B cell (primary cell): Measurements from ENCODE around the gene SRRM2. TPM values are rescaled to one million over a fixed set of nuclear protein-coding genes. Genes with fewer than 3 reads are reported as not detected.

ENCODE experiments used
- ATAC-seq: fragments of 200-7000 bp; cut with Tn5 transposase; one replicate; pipeline ENCODE4 v1.10.0; 2021; ENCODE audit warnings: low read depth, mild to moderate bottlenecking, moderate number of reproducible peaks, moderate library complexity
- CTCF ChIA-PET: fragments of 350-600 bp; sonication (Branson Sonifier 250); formaldehyde crosslinking; loops from one replicate; lab custom pipeline; 2021; ENCODE audit warnings: antibody characterized with exemption, inconsistent platforms; lab: Charles Lee
- POLR2A ChIA-PET: fragments of 350-600 bp; sonication (Branson Sonifier 250); formaldehyde crosslinking; loops from one replicate; lab custom pipeline; 2021; ENCODE audit warnings: antibody characterized with exemption; lab: Charles Lee
- DNase-seq: peaks from one replicate; pipeline ENCODE4 v3.0.0; 2013
- H2AFZ ChIP-seq: 2 replicates; pipeline ENCODE4 v1.6.1; 2012; ENCODE audit warnings: mild to moderate bottlenecking, low read depth, low read length; ENCODE audit not compliant: insufficient read depth, poor library complexity, severe bottlenecking
- H3K27ac ChIP-seq, 2 donors: 1 replicate in 1 of 2; 2 replicates in 1 of 2; pipeline ENCODE4 v1.5.1; 2012 to 2013; ENCODE audit warnings: low read length in 2 of 2, mild to moderate bottlenecking in 2 of 2, moderate library complexity in 1 of 2
- H3K27me3 ChIP-seq, 4 experiments: fragments of 200-600 bp in 1 of 4; sonication (generic) in 1 of 4; replicated peaks in 1 of 4; 1 replicate in 2 of 4; 2 replicates in 2 of 4; pipeline versions ENCODE4 v1.6.1 to v1.7.0; 2013 to 2016; ENCODE audit warnings: low read length in 3 of 4, mild to moderate bottlenecking in 2 of 4, mixed read lengths in 1 of 4, moderate library complexity in 1 of 4; ENCODE audit not compliant: insufficient read depth in 4 of 4, control insufficient read depth in 3 of 4; ENCODE audit errors: control extremely low read depth in 1 of 4
- H3K36me3 ChIP-seq, 2 experiments: replicated peaks in 1 of 2; 1 replicate in 1 of 2; 2 replicates in 1 of 2; pipeline versions ENCODE4 v1.6.1 to v1.7.1; 2013; ENCODE audit warnings: low read length in 1 of 2; ENCODE audit not compliant: insufficient read depth in 2 of 2, control insufficient read depth in 1 of 2; ENCODE audit errors: control extremely low read depth in 1 of 2, extremely low read depth in 1 of 2
- H3K4me1 ChIP-seq, 2 donors: fragments of 200-600 bp in 1 of 2; sonication (generic) in 1 of 2; 1 replicate in 1 of 2; 2 replicates in 1 of 2; pipeline versions ENCODE4 v1.5.1 to v1.6.1; 2013 to 2017; ENCODE audit warnings: low read length in 2 of 2; ENCODE audit not compliant: control insufficient read depth in 2 of 2, insufficient read depth in 2 of 2
- H3K4me2 ChIP-seq: replicated peaks from 2 replicates; pipeline ENCODE3; 2012; ENCODE audit warnings: mild to moderate bottlenecking, low read depth, low read length; ENCODE audit not compliant: poor library complexity, severe bottlenecking
- H3K4me3 ChIP-seq, 5 experiments: fragments of 200-600 bp in 1 of 5; sonication (generic) in 1 of 5; 1 replicate in 3 of 5; 2 replicates in 2 of 5; pipeline versions ENCODE4 v1.5.1 to v1.7.0; 2011 to 2016; ENCODE audit warnings: low read length in 4 of 5, mild to moderate bottlenecking in 4 of 5, low read depth in 2 of 5, control low read depth in 1 of 5, moderate library complexity in 1 of 5; ENCODE audit not compliant: insufficient read depth in 1 of 5; ENCODE audit errors: control extremely low read depth in 1 of 5, extremely low read depth in 1 of 5
- H3K79me2 ChIP-seq: fragments of 200-600 bp; sonication (generic); one replicate; pipeline ENCODE4 v1.6.0; 2016; ENCODE audit warnings: low read length; ENCODE audit not compliant: control insufficient read depth, insufficient read depth
- H3K9ac ChIP-seq: fragments of 200-600 bp; sonication (generic); 2 replicates; pipeline ENCODE4 v1.6.1; 2017; ENCODE audit warnings: mild to moderate bottlenecking, low read length, moderate library complexity
- H3K9me3 ChIP-seq, 3 donors: one replicate each; pipeline versions ENCODE4 v1.6.1 to v1.7.1; 2013; ENCODE audit warnings: low read length in 2 of 3; ENCODE audit not compliant: control insufficient read depth in 2 of 3, insufficient read depth in 1 of 3; ENCODE audit errors: control extremely low read depth in 1 of 3
- H4K20me1 ChIP-seq: 2 replicates; pipeline ENCODE4 v1.6.0; 2012; ENCODE audit warnings: mild to moderate bottlenecking, low read length; ENCODE audit not compliant: insufficient read depth, control insufficient read depth, poor library complexity, severe bottlenecking
- H3K27ac Mint-ChIP-seq: one replicate; pipeline ENCODE4 v1.8.0; 2021; ENCODE audit warnings: mixed read lengths
- H3K27me3 Mint-ChIP-seq: one replicate; pipeline ENCODE4 v1.8.0; 2021; ENCODE audit warnings: mixed read lengths
- H3K4me1 Mint-ChIP-seq: one replicate; pipeline ENCODE4 v1.8.0; 2021; ENCODE audit warnings: mixed read lengths
- H3K4me3 Mint-ChIP-seq: one replicate; pipeline ENCODE4 v1.8.0; 2021; ENCODE audit warnings: mixed read lengths
- H3K9me3 Mint-ChIP-seq: one replicate; pipeline ENCODE4 v1.8.0; 2022; ENCODE audit warnings: mixed read lengths; ENCODE audit not compliant: insufficient read depth
- CTCF ChIP-seq: fragments of 200-600 bp; IDR thresholded peaks from one replicate; pipeline ENCODE4 v1.8.0; 2022; ENCODE audit warnings: antibody characterized with exemption, mild to moderate bottlenecking
- EZH2 ChIP-seq: IDR thresholded peaks from 2 replicates; pipeline ENCODE4 v1.6.1; 2012; ENCODE audit warnings: borderline replicate concordance, low read depth, mild to moderate bottlenecking, moderate library complexity, low read length; ENCODE audit not compliant: insufficient read depth, poor library complexity, severe bottlenecking
- WGBS: methylation state at CpG from one replicate; pipeline ENCODE4 v1.1.5; 2013; ENCODE audit warnings: missing lambda C conversion rate; ENCODE audit not compliant: insufficient coverage; 5-methylcytosine and 5-hydroxymethylcytosine counted together
- intact Hi-C: fragments of 100-400 bp; cut with micrococcal nuclease; formaldehyde crosslinking; loops from one replicate; pipeline ENCODE4 v1.10.0; 2022
- polyA plus RNA-seq: library from polyadenylated mRNA; depleted of rRNA; stranded (reverse); fragments of >200 nt; gene quantifications from 2 replicates; pipeline ENCODE4 v1.2.3, GENCODE V29; 2012
- total RNA-seq, 2 donors: library from RNA; stranded (reverse); fragments of 120-200 nt in 1 of 2; gene quantifications; 1 replicate in 1 of 2; 2 replicates in 1 of 2; pipeline versions ENCODE4 v1.2.3 to v1.2.4, GENCODE V29; 2013 to 2022

Gene SRRM2
- total and polyA plus RNA-seq, 2 donors (not counting 1 experiment from before 2014, with no cell fraction given) = 1,485 to 1,879 TPM

GRCh38 chr16:2715966-2716885 is 36.2 kb upstream of the SRRM2 start:
- Histone ChIP-seq H3K36me3 (no peaks in the 10 kb centered on the region), H3K9ac (no peak overlapping the region), H3K4me3 (no peak overlapping the region), H3K27me3 (no peaks in the 10 kb centered on the region), H2AFZ (no peak overlapping the region), H3K79me2 (no peaks in the 10 kb centered on the region), H4K20me1 (peaks cover 3% of the 10 kb centered on the region), H3K9me3 (peaks cover 0 to 3% (median 0%) of the 10 kb centered on the region in 3 donors), H3K4me1 (peaks cover 4 to 16% of the 10 kb centered on the region in 2 donors), H3K27ac (no peak overlapping the region), H3K4me2 (peak overlapping the region; percentile 73)
- CTCF ChIA-PET = no interaction called here
- POLR2A ChIA-PET = no interaction called here
- Mint-ChIP-seq H3K27me3 (peaks cover 4% of the 10 kb centered on the region), H3K4me3 (peak overlapping the region; percentile 7), H3K27ac (no peak overlapping the region), H3K4me1 (peaks cover 6% of the 10 kb centered on the region), H3K9me3 (no peaks in the 10 kb centered on the region)
- ATAC-seq (no peak), DNase-seq (no peak)
- WGBS = 80% methylated on average over 16 of the region's 17 CpGs
- TF ChIP-seq EZH2 = no peak
- no peak for TF ChIP-seq CTCF
- intact Hi-C loops = no loop called here

DNA sequence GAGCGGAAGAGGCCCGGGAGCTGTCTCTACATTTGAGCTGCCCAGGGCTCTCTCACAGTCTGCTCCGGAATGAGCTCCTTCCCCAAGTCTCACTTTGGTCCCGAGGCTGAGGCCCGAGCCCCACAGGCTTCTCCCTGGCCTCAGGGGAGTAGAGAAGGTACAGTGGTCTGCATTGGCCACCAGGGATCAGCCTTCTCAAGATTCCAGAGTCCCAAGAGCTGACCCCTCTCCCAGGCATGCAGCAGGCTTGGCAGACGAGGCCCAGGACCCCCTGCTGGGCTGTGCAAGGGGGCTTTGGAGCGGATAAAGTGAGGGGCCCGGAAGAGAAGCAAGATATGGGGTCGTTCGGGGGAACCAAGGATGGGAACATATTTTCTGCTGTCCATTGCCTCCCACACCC is 35.5 kb upstream of the SRRM2 start:
- WGBS = 96% methylated on average over 10 of the region's 10 CpGs
- peaks cover 0 to 3% (median 0%) of the 10 kb centered on the region in 3 donors for H3K9me3 ChIP-seq
- TF ChIP-seq CTCF (no peak), EZH2 (no peak)
- DNase-seq (no peak), ATAC-seq (no peak)
- no peak overlapping the region for H3K4me2 ChIP-seq
- ChIA-PET POLR2A (no interaction called here), CTCF (no interaction called here)
- peaks cover 7 to 22% of the 10 kb centered on the region in 2 donors for H3K4me1 ChIP-seq
- H3K4me1 Mint-ChIP-seq = peaks cover 8% of the 10 kb centered on the region
- H3K79me2 ChIP-seq = no peaks in the 10 kb centered on the region
- no peak overlapping the region for H3K4me3 Mint-ChIP-seq
- H3K27ac ChIP-seq = no peak overlapping the region
- peaks cover 3% of the 10 kb centered on the region for H4K20me1 ChIP-seq
- H2AFZ ChIP-seq = no peak overlapping the region
- peaks cover 4% of the 10 kb centered on the region for H3K27me3 Mint-ChIP-seq
- no peak overlapping the region for H3K9ac ChIP-seq
- no peaks in the 10 kb centered on the region for H3K9me3 Mint-ChIP-seq
- H3K36me3 ChIP-seq = no peaks in the 10 kb centered on the region
- no peaks in the 10 kb centered on the region for H3K27me3 ChIP-seq
- intact Hi-C loops = no loop called here
- H3K4me3 ChIP-seq = no peak overlapping the region
- H3K27ac Mint-ChIP-seq = no peak overlapping the region
